Activated T-cell treated with anti-CD3 and anti-CD28 coated beads, Interleukin-2, amount 50 U/mL, for 24 hours (primary cell): ENCODE results near the gene TAF1C.
"Not testable (repeated sequence)": the region's sequence is repeated elsewhere in the genome, so short reads cannot be mapped to it uniquely, and the experiment has no call there.

Experiments used
- DNase-seq: peaks from one replicate; pipeline ENCODE4 v3.0.0-alpha.2; 2020
- H3K27ac Mint-ChIP-seq: 2 replicates; pipeline ENCODE4 v1.8.0; 2020; ENCODE audit warnings: mild to moderate bottlenecking, mixed read lengths
- H3K27me3 Mint-ChIP-seq: 2 replicates; pipeline ENCODE4 v1.8.0; 2020; ENCODE audit warnings: mixed read lengths
- H3K36me3 Mint-ChIP-seq: 2 replicates; pipeline ENCODE4 v1.8.0; 2020; ENCODE audit warnings: low read depth, mixed read lengths
- H3K4me1 Mint-ChIP-seq: 2 replicates; pipeline ENCODE4 v1.8.0; 2020; ENCODE audit warnings: low read depth, mixed read lengths
- H3K4me3 Mint-ChIP-seq: 2 replicates; pipeline ENCODE4 v1.8.0; 2020; ENCODE audit warnings: mild to moderate bottlenecking, moderate library complexity, mixed read lengths
- H3K9me3 Mint-ChIP-seq: 2 replicates; pipeline ENCODE4 v1.8.0; 2020; ENCODE audit warnings: mixed read lengths

Gene TAF1C

DNA sequence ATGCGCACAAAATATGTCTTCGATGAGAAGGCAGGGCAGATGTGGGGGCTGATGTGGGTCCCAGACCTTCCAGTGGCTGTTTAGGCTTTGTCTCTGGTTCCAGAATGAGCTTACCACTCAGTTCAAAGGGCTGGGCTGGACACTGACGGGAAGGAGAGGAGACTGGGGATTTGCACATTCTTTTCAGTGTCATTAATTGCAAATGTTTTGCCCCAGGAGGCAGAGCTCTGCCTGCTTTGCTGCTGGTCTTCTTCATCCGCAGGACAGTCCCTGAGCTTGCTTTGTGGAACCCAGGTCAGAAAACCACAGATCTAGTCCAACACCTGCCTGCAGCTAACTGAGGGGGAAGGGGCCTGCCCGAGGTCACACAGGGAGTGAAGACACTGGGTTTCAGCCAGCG, 32.1 kb upstream of the TAF1C start:
- Mint-ChIP-seq H3K27me3 (no peaks in the 10 kb centered on the region), H3K4me3 (no peak overlapping the region), H3K4me1 (no peaks in the 10 kb centered on the region), H3K9me3 (no peaks in the 10 kb centered on the region), H3K36me3 (no peaks in the 10 kb centered on the region), H3K27ac (no peak overlapping the region)
- no peak for DNase-seq

DNA sequence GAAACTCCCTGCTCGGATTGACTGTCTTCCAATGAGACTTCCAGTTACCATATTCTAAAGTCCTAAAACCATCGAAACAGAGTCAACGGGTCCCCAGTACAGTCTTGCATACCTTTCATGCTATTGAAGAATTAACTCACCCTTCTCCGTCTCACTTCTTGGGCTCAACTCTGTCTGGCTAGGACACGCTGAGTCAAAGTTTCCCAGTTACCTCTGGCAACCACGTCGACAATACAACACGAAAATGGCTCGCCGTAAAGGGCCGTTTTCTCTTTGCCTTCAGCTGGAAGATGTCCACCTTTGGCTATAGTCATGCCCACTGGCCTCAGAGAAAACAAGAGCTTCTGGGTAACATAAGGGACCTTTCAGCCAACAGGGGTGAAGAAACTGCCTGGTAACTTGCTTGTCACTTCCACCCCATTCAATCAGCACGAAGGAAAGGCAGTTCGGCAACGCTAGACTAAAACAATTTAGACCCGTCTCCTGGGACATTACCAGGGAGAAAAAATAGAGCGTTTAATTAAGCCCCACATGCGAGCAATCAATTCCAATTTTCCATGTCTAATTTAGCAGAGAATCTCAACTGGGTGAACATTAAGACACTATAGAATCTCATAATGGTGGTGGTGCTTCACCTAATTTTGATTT, 31.4 kb upstream of the TAF1C start:
- Mint-ChIP-seq H3K4me1 (no peaks in the 10 kb centered on the region), H3K27ac (no peak overlapping the region), H3K9me3 (no peaks in the 10 kb centered on the region), H3K36me3 (no peaks in the 10 kb centered on the region), H3K27me3 (no peaks in the 10 kb centered on the region), H3K4me3 (no peak overlapping the region)
- DNase-seq, result no peak

DNA sequence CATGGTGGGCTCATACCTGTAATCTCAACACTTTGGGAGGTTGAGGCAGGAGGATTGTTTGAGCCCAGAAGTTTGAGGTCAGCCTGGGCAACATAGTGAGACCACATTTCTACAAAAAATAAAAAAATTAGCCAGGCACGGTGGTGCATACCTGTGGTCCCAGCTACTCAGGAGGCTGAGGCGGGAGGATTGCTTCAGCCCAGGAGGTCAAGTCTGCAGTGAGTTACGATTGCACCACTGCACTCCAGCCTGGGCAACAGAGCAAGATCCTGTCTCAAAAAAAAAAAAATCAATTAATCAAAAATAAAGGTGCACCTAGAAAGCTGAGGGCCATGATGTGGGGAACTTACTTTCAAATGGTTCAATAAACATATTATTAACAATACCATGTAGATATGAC, 29.3 kb upstream of the TAF1C start:
- DNase-seq, H3K36me3 Mint-ChIP-seq, H3K27ac Mint-ChIP-seq, H3K4me3 Mint-ChIP-seq, H3K27me3 Mint-ChIP-seq, H3K9me3 Mint-ChIP-seq, H3K4me1 Mint-ChIP-seq: not testable (repeated sequence)

DNA sequence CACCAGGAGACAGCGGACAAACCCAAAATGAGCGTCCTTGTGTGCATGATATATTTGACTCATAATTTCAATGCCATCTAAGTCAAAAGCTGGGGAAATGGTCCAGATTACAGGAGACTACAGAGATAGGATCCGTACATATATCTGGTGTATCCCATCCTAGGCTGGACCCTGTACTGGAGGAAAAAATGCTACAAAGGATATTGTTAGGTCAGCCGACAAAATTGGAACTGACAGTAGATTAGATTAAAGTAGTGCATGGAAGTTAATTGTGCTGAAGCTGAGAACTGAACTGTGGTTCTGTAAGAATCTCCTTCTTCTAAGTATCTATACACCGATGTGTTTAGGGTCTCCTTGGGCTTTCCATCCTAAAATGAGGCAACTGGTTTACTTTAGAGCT, 28.7 kb upstream of the TAF1C start:
- Mint-ChIP-seq H3K9me3 (no peaks in the 10 kb centered on the region), H3K4me3 (no peak overlapping the region), H3K27me3 (no peaks in the 10 kb centered on the region), H3K36me3 (no peaks in the 10 kb centered on the region), H3K27ac (no peak overlapping the region), H3K4me1 (no peaks in the 10 kb centered on the region)
- DNase-seq, result no peak

DNA sequence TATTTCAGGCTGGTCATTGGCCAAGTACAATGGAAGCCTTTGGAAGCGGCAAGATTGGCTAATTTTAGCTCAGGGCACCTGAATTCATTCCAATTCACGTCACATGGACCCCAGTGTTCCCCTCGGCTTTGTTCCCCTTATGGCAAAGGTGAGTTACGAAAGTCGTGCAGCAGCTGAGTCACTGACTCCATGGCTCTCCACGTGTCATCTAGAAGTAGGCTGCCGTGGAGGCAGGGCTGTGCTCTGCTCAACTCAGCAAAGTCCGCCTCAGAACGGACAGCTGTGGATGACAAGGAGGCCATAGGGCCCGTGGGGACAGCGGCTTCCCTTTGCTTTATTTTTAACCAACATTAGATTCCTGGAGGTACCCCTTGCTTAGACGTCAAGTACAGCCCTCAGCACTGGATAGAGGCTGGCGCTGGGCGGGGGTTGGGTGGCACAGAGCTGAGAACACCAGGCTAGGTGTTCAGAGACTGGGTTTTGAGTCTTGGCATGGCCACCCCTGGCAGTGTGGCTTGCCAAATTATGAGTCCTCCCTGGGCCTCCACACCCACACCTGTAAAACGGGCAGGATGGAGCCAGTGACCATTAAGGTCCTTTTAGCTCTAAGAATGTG, 27.7 kb upstream of the TAF1C start:
- Mint-ChIP-seq H3K4me3 (no peak overlapping the region), H3K27me3 (no peaks in the 10 kb centered on the region), H3K4me1 (peaks cover 3% of the 10 kb centered on the region), H3K27ac (no peak overlapping the region), H3K9me3 (no peaks in the 10 kb centered on the region), H3K36me3 (no peaks in the 10 kb centered on the region)
- no peak for DNase-seq

DNA sequence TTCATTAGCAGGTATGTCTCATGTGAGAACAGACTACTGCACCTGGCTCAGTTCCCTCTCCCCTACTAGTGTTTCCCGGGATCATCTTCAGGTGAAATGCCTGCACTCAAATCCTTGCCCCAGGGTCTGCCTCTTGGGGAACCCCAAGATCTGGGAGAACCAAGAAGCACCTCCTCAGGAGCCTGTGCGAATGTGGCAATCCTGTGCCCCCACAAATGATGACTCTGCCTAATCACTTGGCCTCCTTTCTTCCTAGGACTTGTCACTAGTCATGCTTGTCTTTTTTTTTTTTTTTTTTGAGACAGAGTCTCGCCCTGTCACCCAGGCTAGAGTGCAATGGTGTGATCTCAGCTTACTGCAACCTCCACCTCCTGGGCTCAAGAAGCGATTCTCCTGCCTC, 25.8 kb upstream of the TAF1C start:
- no peak overlapping the region for H3K4me3 Mint-ChIP-seq
- no peak overlapping the region for H3K27ac Mint-ChIP-seq
- H3K4me1 Mint-ChIP-seq, result peaks cover 5% of the 10 kb centered on the region
- DNase-seq, result no peak
- no peaks in the 10 kb centered on the region for H3K36me3 Mint-ChIP-seq
- H3K9me3 Mint-ChIP-seq, result no peaks in the 10 kb centered on the region
- no peaks in the 10 kb centered on the region for H3K27me3 Mint-ChIP-seq

DNA sequence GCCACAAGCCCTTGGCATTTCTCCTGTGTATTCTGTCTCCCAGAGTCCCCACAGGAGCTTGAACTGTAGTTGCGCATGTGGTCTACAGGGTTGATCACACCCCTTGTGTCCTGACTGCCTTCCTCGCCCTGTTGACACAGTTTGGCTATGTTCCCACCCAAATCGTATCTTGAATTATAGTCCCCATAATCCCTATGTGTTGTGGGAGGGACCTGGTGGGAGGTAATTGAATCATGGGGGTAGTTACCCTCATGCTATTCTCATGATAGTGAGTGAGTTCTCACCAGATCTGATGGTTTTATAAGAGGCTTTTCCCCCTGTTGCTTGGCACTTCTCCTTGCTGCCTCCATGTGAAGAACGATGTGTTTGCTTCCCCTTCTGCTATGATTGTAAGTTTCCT, 25.3 kb upstream of the TAF1C start:
- Mint-ChIP-seq H3K27ac (no peak overlapping the region), H3K9me3 (no peaks in the 10 kb centered on the region), H3K4me1 (peaks cover 5% of the 10 kb centered on the region), H3K36me3 (no peaks in the 10 kb centered on the region), H3K27me3 (no peaks in the 10 kb centered on the region), H3K4me3 (no peak overlapping the region)
- DNase-seq, result no peak

DNA sequence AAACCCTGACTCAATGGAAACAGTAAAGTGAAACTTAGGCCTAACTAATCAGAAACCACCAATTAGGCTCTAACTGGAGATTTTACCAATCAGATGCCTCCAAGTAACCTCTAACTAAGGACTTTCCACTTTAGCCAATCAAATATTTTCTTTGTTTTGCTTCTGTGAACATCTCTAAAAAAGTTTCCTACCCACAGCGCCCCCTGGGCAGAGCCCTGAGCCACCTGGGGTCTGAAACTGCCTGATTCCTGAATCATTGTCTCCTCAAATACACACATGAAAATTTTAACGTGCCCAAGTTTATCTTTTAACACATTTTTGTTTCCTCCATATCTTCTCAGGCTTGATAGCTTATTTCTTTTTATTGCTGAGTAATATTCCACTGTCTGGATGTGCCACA, 23.1 kb upstream of the TAF1C start:
- no peak overlapping the region for H3K27ac Mint-ChIP-seq
- H3K9me3 Mint-ChIP-seq, result no peaks in the 10 kb centered on the region
- H3K36me3 Mint-ChIP-seq, result no peaks in the 10 kb centered on the region
- no peaks in the 10 kb centered on the region for H3K27me3 Mint-ChIP-seq
- no peak for DNase-seq
- H3K4me1 Mint-ChIP-seq, result peaks cover 5% of the 10 kb centered on the region
- H3K4me3 Mint-ChIP-seq, result no peak overlapping the region

DNA sequence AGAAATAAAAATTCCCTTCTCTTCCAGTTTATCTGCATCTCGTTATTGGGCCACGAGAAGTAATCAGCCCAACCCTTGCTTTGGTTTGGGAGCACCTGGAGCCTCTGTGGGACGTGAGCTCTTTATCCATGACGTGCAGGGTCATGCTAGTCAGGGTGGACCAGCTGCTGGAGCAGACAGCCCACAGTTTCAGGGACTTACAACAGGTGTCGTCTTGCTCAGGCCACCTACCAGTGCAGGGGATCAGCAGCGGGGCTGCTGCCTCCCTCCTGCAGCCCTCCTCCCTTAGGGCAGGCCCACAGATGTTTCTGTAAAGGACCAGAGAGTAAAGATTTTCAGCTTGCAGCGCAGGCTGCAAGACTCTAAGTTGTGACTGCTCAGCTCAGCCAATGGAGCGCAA, 21.0 kb upstream of the TAF1C start:
- no peaks in the 10 kb centered on the region for H3K27me3 Mint-ChIP-seq
- DNase-seq, result no peak
- H3K4me1 Mint-ChIP-seq, result peaks cover 5% of the 10 kb centered on the region
- H3K27ac Mint-ChIP-seq, result no peak overlapping the region
- no peak overlapping the region for H3K4me3 Mint-ChIP-seq
- no peaks in the 10 kb centered on the region for H3K36me3 Mint-ChIP-seq
- no peaks in the 10 kb centered on the region for H3K9me3 Mint-ChIP-seq

DNA sequence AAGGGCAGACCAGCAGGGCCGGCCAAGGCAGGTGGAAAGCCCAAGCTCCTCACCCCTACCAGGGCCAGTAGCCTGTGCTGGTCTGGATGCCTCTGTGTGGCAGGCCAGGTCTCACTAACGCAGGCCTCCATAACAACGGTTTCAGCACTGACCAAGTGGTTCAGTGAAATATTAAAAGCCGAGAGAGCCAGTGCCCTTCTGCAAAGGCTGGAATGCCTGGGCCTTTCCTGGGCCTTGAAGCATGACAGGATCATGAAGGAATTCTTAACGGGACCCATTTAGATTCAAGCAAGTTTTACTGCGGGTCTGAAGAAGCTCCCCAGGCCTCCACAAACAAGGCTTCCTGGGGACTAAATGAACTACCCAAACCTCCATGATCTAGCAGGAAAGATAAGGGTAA, 20.4 kb upstream of the TAF1C start:
- no peaks in the 10 kb centered on the region for H3K36me3 Mint-ChIP-seq
- H3K27me3 Mint-ChIP-seq, result no peaks in the 10 kb centered on the region
- no peak overlapping the region for H3K27ac Mint-ChIP-seq
- no peak overlapping the region for H3K4me3 Mint-ChIP-seq
- DNase-seq, result no peak
- no peaks in the 10 kb centered on the region for H3K9me3 Mint-ChIP-seq
- H3K4me1 Mint-ChIP-seq, result peaks cover 5% of the 10 kb centered on the region

DNA sequence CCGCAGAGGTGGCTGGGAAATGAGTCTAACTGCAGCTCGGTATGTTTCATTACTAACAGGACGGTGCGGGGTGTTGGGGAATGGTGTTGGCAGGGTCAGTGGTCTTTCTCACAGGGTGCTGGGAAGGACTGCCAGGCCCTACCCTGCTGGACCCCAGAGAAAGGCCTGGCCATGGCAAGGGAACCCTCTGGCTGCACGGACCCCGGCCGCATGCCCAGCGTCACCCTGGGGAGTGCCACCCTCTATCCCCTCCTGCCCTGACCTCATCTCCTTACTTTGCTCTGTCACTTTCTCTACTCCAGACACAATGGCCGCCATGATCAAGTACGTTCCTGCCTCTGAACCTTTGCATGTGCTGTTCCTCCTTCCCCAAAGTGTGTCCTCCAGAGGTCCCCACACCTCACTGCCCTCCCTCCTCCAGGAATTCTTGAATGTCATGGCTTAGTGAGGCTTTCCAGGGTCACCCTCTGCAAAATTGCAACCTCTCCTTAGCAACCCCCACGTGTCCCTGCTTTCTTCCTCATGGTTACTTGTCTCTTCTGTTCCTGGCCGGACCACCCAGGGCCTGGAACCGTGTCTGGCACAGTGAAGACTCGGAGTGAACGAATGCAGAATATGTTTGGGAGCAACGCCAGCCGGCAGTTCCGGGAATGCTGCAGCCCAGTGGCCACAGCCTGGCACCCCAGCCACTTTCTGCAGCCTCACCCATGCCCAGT, 19.3 kb upstream of the TAF1C start:
- H3K9me3 Mint-ChIP-seq, result no peaks in the 10 kb centered on the region
- no peaks in the 10 kb centered on the region for H3K36me3 Mint-ChIP-seq
- peaks cover 5% of the 10 kb centered on the region for H3K4me1 Mint-ChIP-seq
- DNase-seq, result no peak
- H3K4me3 Mint-ChIP-seq, result no peak overlapping the region
- H3K27ac Mint-ChIP-seq, result no peak overlapping the region
- H3K27me3 Mint-ChIP-seq, result no peaks in the 10 kb centered on the region

DNA sequence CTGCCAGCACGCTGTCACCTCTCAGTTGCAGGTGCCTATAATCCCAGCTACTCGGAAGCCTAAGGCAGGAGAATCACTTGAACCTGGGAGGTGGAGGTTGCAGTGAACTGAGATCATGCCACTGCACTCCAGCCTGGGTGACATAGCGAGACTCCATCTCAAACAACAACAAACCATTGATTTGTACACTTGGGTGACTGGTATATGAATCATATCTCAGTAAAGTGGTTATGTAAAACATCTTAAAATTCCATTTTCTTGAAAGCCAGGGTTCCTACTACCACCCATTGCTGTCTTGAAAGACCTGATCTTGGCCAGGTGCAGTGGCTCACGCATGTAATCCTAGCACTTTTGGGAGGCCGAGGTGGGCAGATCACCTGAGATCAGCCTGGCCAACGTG, 18.3 kb upstream of the TAF1C start:
- H3K4me1 Mint-ChIP-seq, H3K4me3 Mint-ChIP-seq, DNase-seq, H3K27ac Mint-ChIP-seq, H3K36me3 Mint-ChIP-seq, H3K9me3 Mint-ChIP-seq, H3K27me3 Mint-ChIP-seq: not testable (repeated sequence)

DNA sequence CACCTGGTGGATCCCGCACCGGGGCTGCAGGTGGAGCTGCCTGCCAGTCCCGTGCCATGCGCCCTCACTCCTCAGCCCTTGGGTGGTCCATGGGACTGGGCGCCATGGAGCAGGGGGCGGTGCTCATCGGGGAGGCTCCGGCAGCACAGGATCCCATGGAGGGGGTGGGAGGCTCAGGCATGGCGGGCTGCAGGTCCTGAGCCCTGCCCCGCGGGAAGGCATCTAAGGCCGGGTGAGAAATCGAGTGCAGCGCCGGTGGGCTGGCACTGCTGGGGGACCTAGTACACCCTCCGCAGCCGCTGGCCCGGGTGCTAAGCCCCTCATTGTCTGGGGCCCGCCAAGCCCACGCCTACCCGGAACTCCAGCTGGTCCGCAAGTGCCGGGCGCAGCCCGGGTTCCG, 17.7 kb upstream of the TAF1C start:
- H3K27me3 Mint-ChIP-seq, H3K27ac Mint-ChIP-seq, H3K36me3 Mint-ChIP-seq, H3K9me3 Mint-ChIP-seq, H3K4me1 Mint-ChIP-seq, H3K4me3 Mint-ChIP-seq, DNase-seq: not testable (repeated sequence)

DNA sequence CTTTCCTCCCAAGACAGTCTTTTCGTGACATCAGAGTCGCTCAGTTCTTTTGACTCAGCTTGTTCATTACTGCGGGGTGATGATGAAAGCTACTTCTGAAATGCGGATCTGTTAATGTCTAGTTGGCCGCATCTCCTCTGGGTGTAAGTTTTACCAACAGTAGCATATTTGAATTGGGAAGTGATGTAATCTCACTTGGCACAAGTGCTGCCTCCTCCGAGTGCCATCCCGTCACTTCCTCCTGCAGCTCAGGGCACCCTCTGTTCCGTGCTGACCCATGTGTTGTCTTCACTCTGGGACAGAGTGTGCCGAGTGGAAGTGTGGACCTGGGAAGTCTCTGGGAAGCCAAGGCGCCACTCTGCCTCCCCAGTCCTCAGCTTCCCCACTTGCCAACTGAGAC, 13.0 kb upstream of the TAF1C start:
- Mint-ChIP-seq H3K27me3 (no peaks in the 10 kb centered on the region), H3K27ac (no peak overlapping the region), H3K4me3 (no peak overlapping the region), H3K9me3 (no peaks in the 10 kb centered on the region), H3K4me1 (no peaks in the 10 kb centered on the region), H3K36me3 (no peaks in the 10 kb centered on the region)
- DNase-seq, result no peak

DNA sequence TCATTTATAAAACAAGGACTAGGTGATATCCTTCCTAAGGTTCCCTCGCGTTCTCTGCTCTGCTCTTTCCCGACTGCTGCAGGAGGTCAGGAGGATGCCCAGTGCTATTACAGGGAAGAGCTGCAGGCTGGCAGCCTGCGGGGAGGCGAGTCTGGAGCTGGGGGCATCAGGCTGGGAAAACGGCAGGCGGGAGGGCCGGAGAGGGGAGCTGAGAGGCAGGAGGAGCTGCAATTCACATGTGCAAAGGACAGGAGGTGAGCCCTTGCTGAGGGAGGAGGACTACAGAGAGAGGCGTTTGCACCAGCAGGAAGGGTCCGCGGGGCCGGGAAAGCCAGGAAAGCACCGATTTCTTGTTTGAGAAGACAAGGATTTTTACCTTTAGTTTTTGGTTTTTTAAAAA, 12.2 kb upstream of the TAF1C start:
- Mint-ChIP-seq H3K4me3 (no peak overlapping the region), H3K4me1 (peaks cover 7% of the 10 kb centered on the region), H3K36me3 (no peaks in the 10 kb centered on the region), H3K27ac (no peak overlapping the region), H3K27me3 (no peaks in the 10 kb centered on the region), H3K9me3 (no peaks in the 10 kb centered on the region)
- no peak for DNase-seq
